Spleen (tissue), 11 donors: Measurements from ENCODE around the gene SLC7A6. TPM values are rescaled to one million over a fixed set of nuclear protein-coding genes. Genes with fewer than 3 reads are reported as not detected.

Source experiments
- DNase-seq: peaks from one replicate; pipeline ENCODE4 v3.0.0-alpha.2; 2020
- H3K27ac ChIP-seq, 8 donors: fragments of 200-600 bp; sonication (generic) in 7 of 8; 1 replicate in 4 of 8; 2 replicates in 4 of 8; pipeline versions ENCODE4 v1.5.0 to v1.8.0; 2016 to 2021; ENCODE audit warnings: inconsistent platforms in 4 of 8, mild to moderate bottlenecking in 4 of 8, moderate library complexity in 1 of 8
- H3K27me3 ChIP-seq, 7 donors: fragments of 200-600 bp; sonication (generic) in 6 of 7; replicated peaks in 1 of 7; 1 replicate in 4 of 7; 2 replicates in 3 of 7; pipeline versions ENCODE4 v1.5.0 to v1.8.0; 2016 to 2021; ENCODE audit warnings: inconsistent platforms in 3 of 7, mild to moderate bottlenecking in 1 of 7
- H3K36me3 ChIP-seq, 6 donors: fragments of 200-600 bp; sonication (generic) in 5 of 6; 1 replicate in 4 of 6; 2 replicates in 2 of 6; pipeline versions ENCODE4 v1.5.0 to v1.8.0; 2016 to 2021; ENCODE audit warnings: inconsistent platforms in 2 of 6
- H3K4me1 ChIP-seq, 6 donors: fragments of 200-600 bp; sonication (generic) in 5 of 6; 1 replicate in 3 of 6; 2 replicates in 3 of 6; pipeline versions ENCODE4 v1.5.0 to v1.8.0; 2016 to 2021; ENCODE audit warnings: inconsistent platforms in 3 of 6
- H3K4me3 ChIP-seq, 8 donors: fragments of 200-600 bp; sonication (generic) in 7 of 8; 1 replicate in 4 of 8; 2 replicates in 4 of 8; pipeline versions ENCODE4 v1.5.0 to v1.8.0; 2016 to 2021; ENCODE audit warnings: inconsistent platforms in 4 of 8, mild to moderate bottlenecking in 4 of 8, moderate library complexity in 2 of 8
- H3K9me3 ChIP-seq, 8 donors: fragments of 200-600 bp; sonication (generic) in 7 of 8; 1 replicate in 4 of 8; 2 replicates in 4 of 8; pipeline versions ENCODE4 v1.5.0 to v1.8.0; 2016 to 2021; ENCODE audit warnings: inconsistent platforms in 4 of 8
- POLR2A ChIP-seq, 3 donors: fragments of 450-650 bp; IDR thresholded peaks; one replicate each; pipeline ENCODE4 v1.5.1; 2017; ENCODE audit warnings: antibody characterized with exemption in 3 of 3, mild to moderate bottlenecking in 1 of 3
- POLR2AphosphoS5 ChIP-seq, 3 donors: sonication (generic); formaldehyde crosslinking; IDR thresholded peaks; one replicate each; pipeline ENCODE4 v1.5.1; 2017; ENCODE audit warnings: antibody characterized with exemption in 3 of 3
- WGBS, 5 donors: extraction: QIAGEN DNeasy Blood & Tissue Kit in 3 of 5; methylation state at CpG; one replicate each; pipeline versions ENCODE4 v1.1.5 to v1.1.7; 2013 to 2018; 5-methylcytosine and 5-hydroxymethylcytosine counted together
- intact Hi-C: fragments of 100-400 bp; cut with DNase I; formaldehyde crosslinking; loops from one replicate; pipeline ENCODE4 v1.15.0; 2023; ENCODE audit warnings: low total_unique reads
- polyA plus RNA-seq, 3 donors: library from polyadenylated mRNA; stranded (reverse); fragments of 200-250 nt; gene quantifications; one replicate each; pipeline ENCODE4 v1.2.1, GENCODE V29; 2013
- total RNA-seq, 7 donors: library from RNA; depleted of rRNA in 3 of 7; stranded (reverse); fragments of >200 nt in 3 of 7; fragmentation: NEBNext Ultra II Directional in 4 of 7; extraction: Animal tissue kit (Norgen Biotek cat#: 25700) in 4 of 7; gene quantifications; one replicate each; pipeline versions ENCODE4 v1.1.0 to v1.2.1, GENCODE V29; 2016 to 2021
- TF ChIP-seq, protein P1 (sequence below), 11 experiments: fragments of 200-600 bp in 7 of 11; fragments of 450-650 bp in 4 of 11; sonication (generic) in 4 of 11; IDR thresholded peaks in 8 of 11; conservative IDR thresholded peaks in 3 of 11; 1 replicate in 7 of 11; 2 replicates in 4 of 11; pipeline versions ENCODE4 v1.4.0 to v1.8.0; 2016 to 2021; ENCODE audit warnings: antibody characterized with exemption in 11 of 11, inconsistent platforms in 4 of 11, mild to moderate bottlenecking in 1 of 11
- donor health status: healthy with polysubstance abuse.
- donor health status: DM: no; HTN: no; CAD: no; lungs with moderate emphysema.
- donor health status: DM: no; HTN: no; CAD: no.
- donor health status: Bipolar disorder and iron deficiency.
- donor health status: healthy.
- donor health status: DM: no; HTN: no; CAD: no.
- donor health status: DM: yes; HTN: yes; CAD: no.

The SLC7A6 gene
- total and polyA plus RNA-seq, 10 donors, result 9.8 to 62.8 (median 46.1) TPM

DNA sequence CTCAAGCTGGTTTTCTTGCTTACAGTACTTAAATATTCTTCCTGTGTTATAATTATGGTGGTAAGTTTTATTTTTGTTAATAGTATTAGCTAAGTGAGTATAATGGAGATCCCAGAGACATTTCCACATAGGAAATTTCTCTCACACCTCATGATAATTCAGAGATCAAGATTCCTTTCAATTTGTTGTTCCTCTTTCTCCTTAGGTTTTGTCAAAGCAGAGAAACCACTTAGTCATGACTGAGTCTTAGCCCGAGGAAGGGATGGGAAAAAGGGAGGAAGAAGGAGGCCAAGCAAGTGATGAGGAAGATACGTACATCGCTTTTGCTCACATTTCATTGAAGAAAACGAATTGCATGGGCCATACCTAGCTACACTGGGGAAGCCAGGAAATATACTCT is 46.8 kb upstream of the SLC7A6 start:
- intact Hi-C loops, result no loop called here
- Histone ChIP-seq H3K27ac (no peak overlapping the region), H3K4me1 (peaks cover 0 to 11% (median 0%) of the 10 kb centered on the region in 6 donors), H3K9me3 (no peaks in the 10 kb centered on the region), H3K4me3 (no peak overlapping the region), H3K36me3 (peaks cover 0 to 74% (median 20%) of the 10 kb centered on the region in 6 donors), H3K27me3 (no peaks in the 10 kb centered on the region)
- DNase-seq, result no peak
- WGBS, 5 donors, result 66 to 81% (median 76%) methylated on average over 4 of the region's 4 CpGs
- TF ChIP-seq POLR2AphosphoS5 (IDR thresholded peaks at IDR 0.05), result no peak
- no peak for TF ChIP-seq POLR2A (IDR thresholded peaks at IDR 0.05)
- TF ChIP-seq, protein P1, sequence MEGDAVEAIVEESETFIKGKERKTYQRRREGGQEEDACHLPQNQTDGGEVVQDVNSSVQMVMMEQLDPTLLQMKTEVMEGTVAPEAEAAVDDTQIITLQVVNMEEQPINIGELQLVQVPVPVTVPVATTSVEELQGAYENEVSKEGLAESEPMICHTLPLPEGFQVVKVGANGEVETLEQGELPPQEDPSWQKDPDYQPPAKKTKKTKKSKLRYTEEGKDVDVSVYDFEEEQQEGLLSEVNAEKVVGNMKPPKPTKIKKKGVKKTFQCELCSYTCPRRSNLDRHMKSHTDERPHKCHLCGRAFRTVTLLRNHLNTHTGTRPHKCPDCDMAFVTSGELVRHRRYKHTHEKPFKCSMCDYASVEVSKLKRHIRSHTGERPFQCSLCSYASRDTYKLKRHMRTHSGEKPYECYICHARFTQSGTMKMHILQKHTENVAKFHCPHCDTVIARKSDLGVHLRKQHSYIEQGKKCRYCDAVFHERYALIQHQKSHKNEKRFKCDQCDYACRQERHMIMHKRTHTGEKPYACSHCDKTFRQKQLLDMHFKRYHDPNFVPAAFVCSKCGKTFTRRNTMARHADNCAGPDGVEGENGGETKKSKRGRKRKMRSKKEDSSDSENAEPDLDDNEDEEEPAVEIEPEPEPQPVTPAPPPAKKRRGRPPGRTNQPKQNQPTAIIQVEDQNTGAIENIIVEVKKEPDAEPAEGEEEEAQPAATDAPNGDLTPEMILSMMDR (IDR thresholded peaks at IDR 0.05 in 8 of 11, conservative IDR thresholded peaks at IDR 0.05 in 3 of 11), result no peak

DNA sequence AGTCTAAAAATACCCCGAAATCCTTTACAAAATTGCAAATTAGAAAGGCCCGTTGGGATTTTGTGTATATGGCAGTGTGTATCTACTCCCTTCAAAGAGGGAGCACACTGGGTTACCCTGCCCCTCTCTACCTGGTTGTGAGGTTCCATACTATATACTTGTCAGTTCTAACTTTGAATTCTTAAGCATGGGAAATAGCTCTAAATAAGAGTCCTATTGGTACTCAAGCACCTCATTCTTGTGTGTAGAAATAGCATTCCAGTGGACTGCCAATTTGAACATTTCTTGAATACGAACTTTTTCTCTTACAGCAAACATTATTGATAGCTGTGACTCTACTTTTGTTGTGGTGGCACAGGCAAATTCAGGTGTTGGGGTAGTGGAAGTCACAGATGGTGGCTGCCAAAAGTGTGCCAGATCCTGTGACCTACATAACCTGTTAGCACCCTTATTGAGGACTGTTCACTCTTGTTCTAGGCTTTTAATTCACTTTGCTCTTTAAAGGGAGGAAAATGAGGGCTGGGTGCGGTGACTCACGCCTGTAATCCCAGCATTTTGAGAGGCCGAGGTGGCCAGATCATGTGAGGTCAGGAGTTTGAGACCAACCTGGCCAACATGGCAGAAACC is 44.5 kb upstream of the SLC7A6 start:
- DNase-seq, result no peak
- no peaks in the 10 kb centered on the region for H3K4me1 ChIP-seq
- intact Hi-C loops, result loop anchor here (10.0 kb wide), 1 partner anchor 125 kb away; no protein-coding TSS in a partner anchor

DNA sequence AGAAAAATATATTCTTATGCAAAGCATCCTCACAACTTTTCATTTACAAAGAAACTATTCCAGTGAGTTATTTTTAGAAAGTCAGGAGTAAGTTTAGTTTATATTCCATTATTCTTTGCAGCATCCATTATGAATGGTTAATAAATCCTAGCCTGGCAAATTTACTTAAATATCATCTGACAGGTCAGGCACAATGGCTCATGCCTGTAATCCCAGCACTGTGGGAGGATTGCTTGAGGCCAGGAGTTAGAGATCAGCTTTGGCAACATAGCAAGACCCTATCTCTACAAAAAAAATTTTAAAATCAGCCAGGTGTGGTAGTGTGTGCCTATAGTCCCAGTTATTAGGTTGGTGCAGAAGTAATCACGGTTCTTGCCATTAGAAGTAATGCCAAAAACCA is 41.3 kb upstream of the SLC7A6 start:
- Histone ChIP-seq H3K4me1 (peaks cover 8 to 21% (median 11%) of the 10 kb centered on the region in 6 donors), H3K4me3 (no peak overlapping the region), H3K36me3 (peaks cover 0 to 78% (median 24%) of the 10 kb centered on the region in 6 donors), H3K27ac (no peak overlapping the region), H3K27me3 (no peaks in the 10 kb centered on the region), H3K9me3 (no peaks in the 10 kb centered on the region)
- intact Hi-C loops, result loop anchor here (10.0 kb wide), 1 partner anchor 128 kb away; no protein-coding TSS in a partner anchor
- TF ChIP-seq POLR2AphosphoS5 (IDR thresholded peaks at IDR 0.05) (no peak), POLR2A (IDR thresholded peaks at IDR 0.05) (no peak)
- TF ChIP-seq, protein P1 (IDR thresholded peaks at IDR 0.05 in 8 of 11, conservative IDR thresholded peaks at IDR 0.05 in 3 of 11), result no peak
- no peak for DNase-seq
- 90 to 100% (median 93%) methylated on average over 1 of the region's 1 CpG for WGBS, 5 donors

More for the DNA sequence above, 44.5 kb upstream of the SLC7A6 start:
- TF ChIP-seq POLR2AphosphoS5 (IDR thresholded peaks at IDR 0.05), result no peak
- TF ChIP-seq, protein P1 (IDR thresholded peaks at IDR 0.05 in 8 of 11, conservative IDR thresholded peaks at IDR 0.05 in 3 of 11), result no peak
- TF ChIP-seq POLR2A (IDR thresholded peaks at IDR 0.05), result no peak
- Histone ChIP-seq H3K9me3 (no peaks in the 10 kb centered on the region), H3K27me3 (no peaks in the 10 kb centered on the region), H3K4me3 (no peak overlapping the region), H3K27ac (no peak overlapping the region), H3K36me3 (peaks cover 0 to 77% (median 16%) of the 10 kb centered on the region in 6 donors)
- WGBS, 5 donors, result 85 to 94% (median 91%) methylated on average over 6 of the region's 6 CpGs

DNA sequence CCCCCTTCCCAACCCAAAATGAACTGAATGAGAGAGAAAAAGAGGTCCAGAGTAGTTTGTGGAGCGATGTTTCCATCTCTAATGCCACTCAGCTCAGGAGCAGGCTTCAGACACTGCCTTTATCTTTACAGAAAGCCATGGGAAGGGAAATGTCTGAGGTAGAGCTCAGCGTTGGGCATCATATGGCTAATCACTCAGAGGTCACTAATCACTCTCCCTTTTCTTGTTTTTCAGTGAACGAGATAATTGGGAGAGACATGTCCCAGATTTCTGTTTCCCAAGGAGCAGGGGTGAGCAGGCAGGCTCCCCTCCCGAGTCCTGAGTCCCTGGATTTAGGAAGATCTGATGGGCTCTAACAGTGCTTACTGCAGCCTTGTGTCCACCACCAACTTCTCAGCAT is 38.2 kb upstream of the SLC7A6 start:
- H3K27me3 ChIP-seq, result no peaks in the 10 kb centered on the region
- 80 to 94% (median 90%) methylated on average over 4 of the region's 4 CpGs for WGBS, 5 donors
- H3K9me3 ChIP-seq, result no peaks in the 10 kb centered on the region
- intact Hi-C loops, result loop anchor here (10.0 kb wide), 1 partner anchor 131 kb away; no protein-coding TSS in a partner anchor
- peaks cover 9 to 39% (median 13%) of the 10 kb centered on the region in 6 donors for H3K4me1 ChIP-seq
- H3K36me3 ChIP-seq, result peaks cover 0 to 72% (median 31%) of the 10 kb centered on the region in 6 donors
- peak overlapping the region in 3 of 8 donors; percentile 7 to 57 (median 18) for H3K27ac ChIP-seq
- DNase-seq, result no peak
- TF ChIP-seq, protein P1 (IDR thresholded peaks at IDR 0.05 in 8 of 11, conservative IDR thresholded peaks at IDR 0.05 in 3 of 11), result no peak
- TF ChIP-seq POLR2A (IDR thresholded peaks at IDR 0.05) (no peak), POLR2AphosphoS5 (IDR thresholded peaks at IDR 0.05) (no peak)
- no peak overlapping the region for H3K4me3 ChIP-seq
